Measurements from ENCODE around the gene PRRT1. TPM values are rescaled to one million over a fixed set of nuclear protein-coding genes. Genes with fewer than 3 reads are reported as not detected.
A peak's percentile ranks its signal among the peaks of the same experiment; 100 is the strongest.

Gene PRRT1
- total RNA-seq, 1 experiment from 2014 or later = 1.9 TPM

GRCh38 chr6:32113386-32114352 lies 38.1 kb downstream of the PRRT1 start:
- H3K27me3 Mint-ChIP-seq (ENCODE audit: low read depth) = peaks cover 9% of the 10 kb centered on the region
- Histone ChIP-seq H2AK5ac (ENCODE audit: insufficient read length, low read length) (no peak overlapping the region), H4K20me1 (ENCODE audit: control insufficient read depth, insufficient read depth, insufficient read length) (no peaks in the 10 kb centered on the region), H2BK120ac (ENCODE audit: low read depth, low read length, poor library complexity, severe bottlenecking) (no peak overlapping the region), H3K79me1 (ENCODE audit: insufficient read depth, low read depth, low read length, poor library complexity, severe bottlenecking) (no peaks in the 10 kb centered on the region), H2BK15ac (ENCODE audit: low read depth, low read length) (no peak overlapping the region), H3K23me2 (ENCODE audit: insufficient read length, low read depth, low read length, poor library complexity, severe bottlenecking) (no peaks in the 10 kb centered on the region), H2BK12ac (ENCODE audit: insufficient read length, low read depth, low read length) (no peak overlapping the region), H3K23ac (ENCODE audit: insufficient read length, low read depth, low read length) (no peak overlapping the region), H3K79me2 (ENCODE audit: insufficient read depth, low read length) (no peaks in the 10 kb centered on the region), H3K18ac (ENCODE audit: insufficient read length, low read depth, low read length) (peak overlapping the region; percentile 49), H3K9me3 (ENCODE audit: control insufficient read depth, low read depth, low read length) (no peaks in the 10 kb centered on the region), H3K56ac (ENCODE audit: insufficient read length, low read depth, low read length) (no peak overlapping the region), H3K27ac (ENCODE audit: insufficient read length, low read depth, low read length) (no peak overlapping the region), H3K4me2 (ENCODE audit: insufficient read depth, insufficient read length, low read length) (no peak overlapping the region), H3T11ph (ENCODE audit: low read length) (no peak overlapping the region), H4K8ac (replicated peaks; ENCODE audit: insufficient read length, low read depth, low read length) (no peak overlapping the region), H4K5ac (ENCODE audit: insufficient read length, low read depth, low read length) (no peak overlapping the region), H3K27me3 (ENCODE audit: insufficient read depth, low read length) (no peaks in the 10 kb centered on the region), H3K14ac (ENCODE audit: insufficient read depth, low read length) (peak overlapping the region; percentile 17; the same call in 1 of the 2 replicates), H2AFZ (ENCODE audit: low read length) (no peak overlapping the region), H4K91ac (ENCODE audit: insufficient read length, low read depth, low read length) (no peak overlapping the region), H2BK5ac (ENCODE audit: insufficient read length, low read length) (no peak overlapping the region), H2BK20ac (ENCODE audit: low read depth, low read length, poor library complexity, severe bottlenecking) (no peak overlapping the region), H3K9ac (ENCODE audit: extremely low read depth, insufficient read length, low read length) (no peak overlapping the region), H3K4me1 (ENCODE audit: insufficient read depth, low read length) (no peaks in the 10 kb centered on the region; the same call in 1 of the 2 replicates), H3K4ac (ENCODE audit: low read depth, low read length) (no peak overlapping the region)
- peak overlapping the region in 1 of 3 experiments; percentile 49; a peak in 4 of 7 replicates for H3K27ac Mint-ChIP-seq
- peak; percentile 78 for DNase-seq
- H3K36me3 Mint-ChIP-seq (ENCODE audit: insufficient read depth in 1 of 3, low read depth in 3 of 3) = peaks cover 2 to 35% (median 34%) of the 10 kb centered on the region in 3 experiments; a peak in 5 of 7 replicates
- H3K4me3 Mint-ChIP-seq = no peak overlapping the region; a peak in 1 of 5 replicates
- H3K9me3 Mint-ChIP-seq = no peaks in the 10 kb centered on the region; a peak in 1 of 5 replicates
- peak; percentile 46; the same call in 2 of the 3 replicates for TF ChIP-seq CTCF (conservative IDR thresholded peaks at IDR 0.05)
- no CpG with 5 or more reads among the region's 9 CpGs for WGBS (ENCODE audit: extremely low coverage, insufficient read length, low lambda C conversion rate)
- peaks cover 9 to 13% of the 10 kb centered on the region in 2 experiments for H3K4me1 Mint-ChIP-seq

Measured in H9 (cell line).